Epithelial cell of alveolus of lung (primary cell): Measurements from ENCODE around the gene TAF11L9. TPM values are rescaled to one million over a fixed set of nuclear protein-coding genes. Genes with fewer than 3 reads are reported as not detected.

Experiments
- total RNA-seq: library from RNA; depleted of rRNA; stranded (reverse); fragments of >200 nt; gene quantifications from 2 replicates; pipeline ENCODE4 v1.2.1, GENCODE V29; 2015

Gene TAF11L9
- total RNA-seq: not detected in 2 replicates

DNA sequence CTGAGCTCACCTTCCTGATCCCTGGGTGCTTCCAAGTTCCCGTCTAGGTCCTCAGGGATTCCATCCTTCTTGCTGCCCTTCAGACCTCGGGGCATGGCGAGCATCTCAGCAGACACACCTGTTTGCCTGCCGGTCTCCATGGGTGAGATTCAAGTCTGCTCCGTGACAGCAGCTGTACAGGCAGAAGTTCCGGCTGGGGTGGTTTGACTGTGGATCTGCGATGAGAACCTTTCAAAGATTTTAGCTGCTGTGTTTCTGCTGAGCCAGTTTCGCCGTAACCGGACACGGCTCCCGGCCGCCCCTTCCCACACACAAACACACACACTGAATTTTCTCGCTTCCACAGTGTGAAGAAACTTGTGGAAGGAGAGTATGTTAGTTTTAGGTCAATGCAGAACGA, at the start of gene TAF11L9:
TSS of gene TAF11L9 (minus strand) at position 140 of the 400 bp plus-strand sequence.

GRCh38 chr5:17634160-17634559, 40.0 kb upstream of the TAF11L9 start, which contains the start of gene TAF11L14:
TSS of gene TAF11L14 (plus strand) at chr5:17634460.

DNA sequence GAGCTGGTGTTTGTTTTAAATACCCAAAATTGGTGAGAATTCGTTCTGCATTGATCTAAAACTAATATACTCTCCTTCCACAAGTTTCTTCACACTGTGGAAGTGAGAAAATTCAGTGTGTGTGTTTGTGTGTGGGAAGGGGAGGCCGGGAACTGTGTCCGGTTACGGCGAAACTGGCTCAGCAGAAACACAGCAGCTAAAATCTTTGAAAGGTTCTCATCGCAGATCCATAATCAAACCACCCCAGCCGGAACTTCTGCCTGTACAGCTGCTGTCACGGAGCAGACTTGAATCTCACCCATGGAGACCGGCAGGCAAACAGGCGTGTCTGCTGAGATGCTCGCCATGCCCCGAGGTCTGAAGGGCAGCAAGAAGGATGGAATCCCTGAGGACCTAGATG, 37.6 kb upstream of the TAF11L9 start, which contains the start of gene TAF11L13:
TSS of gene TAF11L13 (plus strand) at position 301 of the 400 bp plus-strand sequence.

GRCh38 chr5:17610092-17610491, 15.9 kb upstream of the TAF11L9 start, which contains the start of gene TAF11L12:
TSS of gene TAF11L12 (plus strand) at chr5:17610392.

GRCh38 chr5:17603880-17604279, 9.7 kb upstream of the TAF11L9 start, which contains the start of gene TAF11L11:
TSS of gene TAF11L11 (plus strand) at chr5:17604183.

GRCh38 chr5:17597728-17598127, 3.5 kb upstream of the TAF11L9 start, which contains the start of gene TAF11L10:
TSS of gene TAF11L10 (minus strand) at chr5:17597828.

DNA sequence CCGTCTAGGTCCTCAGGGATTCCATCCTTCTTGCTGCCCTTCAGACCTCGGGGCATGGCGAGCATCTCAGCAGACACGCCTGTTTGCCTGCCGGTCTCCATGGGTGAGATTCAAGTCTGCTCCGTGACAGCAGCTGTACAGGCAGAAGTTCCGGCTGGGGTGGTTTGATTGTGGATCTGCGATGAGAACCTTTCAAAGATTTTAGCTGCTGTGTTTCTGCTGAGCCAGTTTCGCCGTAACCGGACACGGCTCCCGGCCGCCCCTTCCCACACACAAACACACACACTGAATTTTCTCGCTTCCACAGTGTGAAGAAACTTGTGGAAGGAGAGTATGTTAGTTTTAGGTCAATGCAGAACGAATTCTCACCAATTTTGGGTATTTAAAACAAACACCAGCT, 3.3 kb downstream of the TAF11L9 start, which contains the start of gene TAF11L8:
TSS of gene TAF11L8 (minus strand) at position 101 of the 400 bp plus-strand sequence.

GRCh38 chr5:17585658-17586057, 8.5 kb downstream of the TAF11L9 start, which contains the start of gene TAF11L7:
TSS of gene TAF11L7 (minus strand) at chr5:17585758.

Other genes starting within 250 kb of the TAF11L9 start
- not detected in 2 replicates for gene TAF11L2, start 96.2 kb downstream of the TAF11L9 start, total RNA-seq
- gene TAF11L3, start 76.0 kb downstream of the TAF11L9 start, total RNA-seq: not detected in 2 replicates
- gene TAF11L4, start 72.6 kb downstream of the TAF11L9 start, total RNA-seq: not detected in 2 replicates
- gene TAF11L5, start 69.2 kb downstream of the TAF11L9 start, total RNA-seq: not detected in 2 replicates
- not detected in 2 replicates for gene TAF11L6, start 65.7 kb downstream of the TAF11L9 start, total RNA-seq
- gene TAF11L7, start 8.6 kb downstream of the TAF11L9 start, total RNA-seq: not detected in 2 replicates
- not detected in 2 replicates for gene TAF11L8, start 3.4 kb downstream of the TAF11L9 start, total RNA-seq
- not detected in 2 replicates for gene TAF11L10, start 3.4 kb upstream of the TAF11L9 start, total RNA-seq
- not detected in 2 replicates for gene TAF11L11, start 9.8 kb upstream of the TAF11L9 start, total RNA-seq
- not detected in 2 replicates for gene TAF11L12, start 16.0 kb upstream of the TAF11L9 start, total RNA-seq
- gene TAF11L13, start 37.7 kb upstream of the TAF11L9 start, total RNA-seq: not detected in 2 replicates
- gene TAF11L14, start 40.1 kb upstream of the TAF11L9 start, total RNA-seq: not detected in 2 replicates